ENCODE results near the gene CKAP2L.

The CKAP2L gene

GRCh38 chr2:112725545-112726457 lies 38.6 kb downstream of the CKAP2L start:
- no peak overlapping the region for H3K4me3 ChIP-seq (ENCODE audit: low read depth, low read length)
- peak; percentile 52 for DNase-seq (ENCODE audit: low read depth)
- peak; percentile 8 for TF ChIP-seq CTCF (IDR thresholded peaks at IDR 0.05; ENCODE audit: low read depth, low read length)
- TF ChIP-seq MAX (IDR thresholded peaks at IDR 0.05; ENCODE audit: low read depth, low read length): no peak

- H3K4me3 ChIP-seq (ENCODE audit: low read depth, low read length): no peak overlapping the region
- TF ChIP-seq MAX (IDR thresholded peaks at IDR 0.05; ENCODE audit: low read depth, low read length) (peak; percentile 20), POLR2A (IDR thresholded peaks at IDR 0.05; ENCODE audit: extremely low read depth, insufficient read length) (no peak), CTCF (IDR thresholded peaks at IDR 0.05; ENCODE audit: low read depth, low read length) (peak; percentile 74), MYC (IDR thresholded peaks at IDR 0.05; ENCODE audit: low read depth, low read length) (peak; percentile 63)
- DNase-seq (ENCODE audit: low read depth): peak; percentile 86
Measured at GRCh38 chr2:112724591-112725525, 39.6 kb downstream of the CKAP2L start.

- no peak for DNase-seq (ENCODE audit: low read depth)
- no peak overlapping the region for H3K4me3 ChIP-seq (ENCODE audit: low read depth, low read length)
- TF ChIP-seq POLR2A (IDR thresholded peaks at IDR 0.05; ENCODE audit: extremely low read depth, insufficient read length) (no peak), MAX (IDR thresholded peaks at IDR 0.05; ENCODE audit: low read depth, low read length) (no peak), CTCF (IDR thresholded peaks at IDR 0.05; ENCODE audit: low read depth, low read length) (no peak), MYC (IDR thresholded peaks at IDR 0.05; ENCODE audit: low read depth, low read length) (no peak)
Measured at GRCh38 chr2:112723995-112724394, 40.4 kb downstream of the CKAP2L start.

GRCh38 chr2:112723547-112723940 lies 40.9 kb downstream of the CKAP2L start:
- DNase-seq (ENCODE audit: low read depth): no peak
- no peak overlapping the region for H3K4me3 ChIP-seq (ENCODE audit: low read depth, low read length)
- TF ChIP-seq POLR2A (IDR thresholded peaks at IDR 0.05; ENCODE audit: extremely low read depth, insufficient read length) (no peak), MYC (IDR thresholded peaks at IDR 0.05; ENCODE audit: low read depth, low read length) (no peak), CTCF (IDR thresholded peaks at IDR 0.05; ENCODE audit: low read depth, low read length) (no peak), MAX (IDR thresholded peaks at IDR 0.05; ENCODE audit: low read depth, low read length) (no peak)

GRCh38 chr2:112722816-112723546 lies 41.4 kb downstream of the CKAP2L start:
- no peak for TF ChIP-seq MYC (IDR thresholded peaks at IDR 0.05; ENCODE audit: low read depth, low read length)
- TF ChIP-seq CTCF (IDR thresholded peaks at IDR 0.05; ENCODE audit: low read depth, low read length): no peak
- no peak for TF ChIP-seq POLR2A (IDR thresholded peaks at IDR 0.05; ENCODE audit: extremely low read depth, insufficient read length)
- no peak for TF ChIP-seq MAX (IDR thresholded peaks at IDR 0.05; ENCODE audit: low read depth, low read length)
- no peak for DNase-seq (ENCODE audit: low read depth)
- no peak overlapping the region for H3K4me3 ChIP-seq (ENCODE audit: low read depth, low read length)

Measured in NB4 (cell line).